Nucleus accumbens (tissue), 56 donors: ENCODE data around the gene C2CD3.

Experiments
- DNase-seq, 56 donors: peaks; one replicate each; lab custom pipeline; 2025; lab: John Stamatoyannopoulos, UW

C2CD3 gene

DNA sequence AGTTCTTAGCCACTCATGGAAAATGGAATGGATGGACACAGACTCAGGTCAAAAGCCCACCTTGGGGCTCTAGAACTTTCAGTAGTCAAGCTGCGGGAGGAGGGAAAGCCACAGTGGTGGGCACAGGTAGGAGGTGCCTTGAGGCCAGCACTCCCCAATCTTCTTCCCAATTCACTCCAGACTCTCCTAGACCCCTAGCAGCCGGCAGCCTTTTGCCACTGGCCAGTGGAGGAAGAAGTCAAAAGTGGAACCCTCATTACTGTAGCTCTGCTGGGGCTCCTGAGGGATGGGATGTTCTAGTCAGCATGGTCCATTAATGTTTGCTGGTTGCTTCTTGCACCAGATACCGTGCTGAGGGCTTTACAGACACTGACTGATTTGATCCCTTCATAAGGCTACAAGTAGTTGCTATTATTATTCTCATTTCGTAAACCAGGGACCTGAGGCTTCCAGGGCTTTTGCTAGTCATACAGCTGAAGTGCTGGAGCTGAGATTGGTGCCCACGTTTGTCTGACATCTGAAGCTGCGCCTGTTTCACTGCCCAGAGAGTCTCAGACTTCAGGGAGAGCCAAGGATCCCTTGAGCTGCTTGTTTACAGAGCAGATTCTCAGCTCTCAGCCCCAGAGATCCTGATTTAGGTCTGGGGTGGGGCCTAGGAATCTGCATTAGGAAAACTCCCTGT, 163.0 kb downstream of the C2CD3 start:
- DNase-seq = no peak

DNA sequence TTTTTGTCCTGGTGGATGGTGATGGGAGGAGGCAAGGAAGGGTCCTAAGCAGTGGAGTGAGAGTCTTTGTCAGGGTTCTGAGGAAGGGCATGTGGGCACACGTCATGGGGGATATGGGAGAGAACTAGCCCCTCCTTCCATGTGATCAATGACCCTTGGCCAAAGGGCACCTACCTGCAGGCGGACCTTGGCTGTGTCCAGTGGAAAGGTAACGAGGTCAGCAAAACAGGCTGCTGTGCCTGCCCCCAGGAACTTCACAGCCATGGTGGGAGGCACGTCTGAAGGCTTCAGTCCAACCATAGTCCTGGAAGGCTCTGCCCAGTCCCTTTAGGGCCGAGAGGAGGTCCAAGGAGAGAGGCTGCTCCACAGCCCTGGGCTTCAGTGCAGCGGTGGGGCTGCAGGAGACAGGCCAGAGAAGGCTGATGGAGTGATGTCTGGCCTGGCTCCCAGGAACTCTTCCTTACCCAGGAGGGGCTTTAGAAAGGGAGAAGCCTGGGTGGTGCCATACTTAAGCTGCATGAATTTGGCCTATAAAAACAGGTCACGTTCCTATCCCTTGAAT, 164.0 kb downstream of the C2CD3 start:
- no peak for DNase-seq

DNA sequence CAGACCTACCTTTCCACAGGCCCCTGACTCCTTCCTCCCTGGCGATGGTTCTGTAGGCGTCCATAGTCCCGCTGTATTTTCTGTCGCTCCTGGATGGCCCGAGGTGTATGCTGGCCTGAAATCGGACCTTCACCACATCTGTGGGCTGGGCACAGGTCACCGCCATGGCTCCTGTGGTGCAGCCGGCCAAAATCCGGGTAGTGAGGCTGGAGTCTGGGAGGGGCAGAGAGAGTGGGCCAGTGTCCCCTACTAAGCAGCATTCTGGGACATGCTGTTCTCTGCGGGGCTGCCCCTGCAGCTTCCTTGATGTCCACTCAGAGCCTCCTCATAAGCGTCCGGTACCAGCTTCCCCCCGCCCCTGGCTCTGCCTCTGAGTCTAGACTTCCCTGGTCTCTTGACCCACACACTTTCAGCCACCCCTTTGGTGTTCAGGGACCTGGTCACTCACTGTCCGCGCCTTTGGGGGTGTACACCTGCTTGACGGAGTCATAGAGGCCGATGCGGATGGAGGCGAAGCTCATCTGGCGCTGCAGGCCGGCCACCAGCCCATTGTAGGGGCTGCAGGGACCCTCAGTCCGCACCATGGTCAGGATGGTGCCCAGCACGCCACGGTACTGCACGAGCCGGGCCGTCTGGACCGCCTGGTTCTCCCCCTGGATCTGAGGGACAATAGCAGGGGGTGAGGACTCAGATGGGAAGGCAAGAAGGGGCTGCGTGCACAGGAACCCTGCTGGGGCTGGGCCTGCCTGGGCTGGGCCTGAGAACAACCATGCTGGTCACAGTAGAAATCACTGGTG, 164.9 kb downstream of the C2CD3 start:
- DNase-seq = no peak

DNA sequence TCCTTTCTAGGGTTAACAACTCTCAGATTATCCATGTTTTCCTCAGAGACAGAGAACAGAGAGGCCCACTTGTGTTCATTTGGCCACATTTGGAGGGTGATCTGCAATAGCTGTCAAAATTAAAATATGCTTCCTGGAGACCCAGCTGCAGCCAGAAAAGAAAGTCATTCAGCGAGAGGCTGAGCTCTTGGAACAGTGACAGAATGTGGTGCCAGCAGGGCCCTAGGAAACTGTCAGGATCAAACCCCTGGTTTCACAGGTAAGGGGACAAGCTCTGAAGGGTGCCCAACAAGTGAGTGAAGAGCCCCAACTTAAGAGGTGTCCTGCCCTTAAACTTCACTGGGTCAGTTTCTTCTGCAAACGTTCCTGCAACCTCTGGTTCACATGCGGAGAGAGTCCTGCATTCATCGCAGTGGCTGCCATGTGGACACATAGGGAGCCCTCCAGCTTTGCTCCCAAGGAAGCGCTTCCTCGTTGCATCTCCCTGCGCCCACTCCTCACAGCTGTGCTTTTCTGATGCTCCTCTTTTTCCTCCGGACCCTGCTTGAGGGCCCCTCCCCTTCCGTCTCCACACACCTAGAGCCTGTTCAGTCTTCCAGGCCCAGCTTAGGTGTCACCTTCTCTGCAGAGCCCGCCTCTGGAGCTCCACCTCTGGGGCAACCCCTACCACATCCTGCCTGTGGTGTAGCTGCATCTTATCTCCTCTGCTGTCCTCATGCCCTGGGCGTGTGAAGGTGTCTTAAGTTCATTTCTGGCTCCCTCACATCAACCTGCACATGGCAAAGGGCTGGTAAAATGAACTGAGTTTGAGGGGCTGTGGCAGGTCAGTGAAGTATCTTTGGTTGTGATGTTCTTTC, 165.8 kb downstream of the C2CD3 start:
- peak in 1 of 56 donors; percentile 17 for DNase-seq

GRCh38 chr11:74004046-74004695, 166.6 kb downstream of the C2CD3 start:
- no peak for DNase-seq

- no peak for DNase-seq
These were observed 168.0 kb downstream of the C2CD3 start for GRCh38 chr11:74002832-74003231.

DNA sequence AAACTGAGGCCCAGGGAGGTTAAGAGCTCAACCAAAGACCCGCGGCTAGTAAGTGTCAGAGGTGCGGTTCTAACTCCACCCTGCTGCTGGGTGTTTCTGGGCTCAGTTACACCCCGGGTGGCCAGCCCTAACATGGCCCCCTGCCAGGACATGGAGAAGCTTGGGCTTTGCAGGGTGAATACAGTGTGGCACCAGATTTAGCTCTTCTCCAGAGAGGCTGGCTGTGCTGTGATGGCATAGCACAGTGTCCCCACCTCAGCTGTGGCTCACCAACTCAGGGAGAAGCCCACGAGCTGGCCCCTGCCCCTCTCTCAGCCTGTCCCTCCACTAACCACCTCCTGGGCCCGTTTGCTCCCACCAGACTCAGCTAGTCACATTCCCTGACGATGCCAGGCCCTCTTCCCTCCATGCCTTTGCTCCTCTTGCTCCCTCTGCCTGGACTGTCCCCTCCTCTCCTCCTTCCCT, 168.9 kb downstream of the C2CD3 start:
- no peak for DNase-seq

DNA sequence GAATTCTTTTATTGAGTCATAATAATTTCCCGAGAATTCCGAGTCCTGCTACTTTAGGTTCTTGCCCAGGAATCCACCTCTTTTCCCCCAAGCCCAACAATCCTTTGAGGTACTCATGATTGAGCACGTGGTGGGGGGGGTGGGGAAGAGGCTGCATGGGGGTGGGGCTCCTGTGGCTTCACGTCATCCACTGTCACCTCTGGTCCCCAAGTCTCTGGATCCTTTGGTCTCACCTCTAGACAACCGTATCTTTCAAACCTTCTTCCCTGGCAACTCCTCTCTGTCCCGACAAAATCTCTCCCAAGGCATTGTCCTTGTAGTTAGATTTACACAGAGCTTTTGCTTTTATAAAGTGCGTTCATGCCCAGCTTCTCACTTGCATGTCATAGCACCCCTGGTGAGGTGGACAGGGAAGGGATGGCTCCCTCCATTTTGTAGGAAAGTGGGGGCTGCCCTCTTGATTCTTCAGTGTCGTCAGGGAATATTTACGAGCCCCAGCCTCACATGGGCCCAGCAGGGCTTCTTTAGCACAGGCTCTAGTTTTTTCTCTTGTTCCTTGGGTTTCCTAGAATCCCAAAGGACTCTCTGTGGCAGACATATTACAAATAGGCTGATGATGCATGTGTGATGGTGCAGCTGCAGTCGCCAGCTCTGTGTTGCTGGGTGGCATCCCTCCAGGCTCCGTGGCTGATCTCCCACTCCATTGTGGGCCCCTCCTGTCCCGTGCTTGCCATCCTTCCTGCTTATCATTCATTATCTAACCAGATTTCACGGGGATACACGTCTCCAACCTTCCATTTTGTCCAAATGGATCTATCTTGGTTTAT, 170.3 kb downstream of the C2CD3 start:
- peak in 6 of 56 donors; percentile 5 to 31 (median 16) for DNase-seq

- DNase-seq = peak in 20 of 56 donors; percentile 10 to 68 (median 30)
These were observed 171.1 kb downstream of the C2CD3 start for GRCh38 chr11:73999581-74000306.

GRCh38 chr11:73998846-73999575, 171.8 kb downstream of the C2CD3 start:
- DNase-seq = no peak

DNA sequence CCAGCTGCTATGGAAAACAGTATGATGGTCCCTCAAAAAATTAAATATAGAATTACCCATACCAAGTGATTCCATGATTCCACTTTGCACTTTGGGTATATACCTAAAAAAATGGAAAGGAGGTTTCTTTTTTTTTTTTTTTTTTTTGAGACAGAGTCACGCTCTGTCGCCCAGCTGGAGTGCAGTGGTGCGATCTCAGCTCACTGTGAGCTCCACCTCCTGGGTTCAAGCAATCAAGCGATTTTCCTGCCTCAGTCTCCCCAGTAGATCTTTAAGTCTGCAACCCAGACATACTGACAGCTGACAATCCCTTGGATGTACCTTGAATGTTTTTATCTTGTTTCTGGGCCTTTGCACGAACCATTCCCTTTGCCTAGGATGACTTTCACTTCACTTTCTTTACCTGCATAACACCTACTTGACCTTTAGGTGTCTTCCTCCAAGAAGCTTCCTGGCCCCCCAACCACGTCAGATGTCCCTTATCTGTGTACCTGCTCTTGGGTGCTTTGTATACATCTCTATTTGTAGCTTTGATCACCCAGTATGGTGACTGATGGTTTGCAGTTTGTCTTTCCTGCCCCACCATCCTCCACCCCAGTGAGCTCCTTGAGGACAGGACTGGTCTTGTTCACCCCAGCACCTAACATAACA, 173.6 kb downstream of the C2CD3 start:
- DNase-seq = no peak

DNA sequence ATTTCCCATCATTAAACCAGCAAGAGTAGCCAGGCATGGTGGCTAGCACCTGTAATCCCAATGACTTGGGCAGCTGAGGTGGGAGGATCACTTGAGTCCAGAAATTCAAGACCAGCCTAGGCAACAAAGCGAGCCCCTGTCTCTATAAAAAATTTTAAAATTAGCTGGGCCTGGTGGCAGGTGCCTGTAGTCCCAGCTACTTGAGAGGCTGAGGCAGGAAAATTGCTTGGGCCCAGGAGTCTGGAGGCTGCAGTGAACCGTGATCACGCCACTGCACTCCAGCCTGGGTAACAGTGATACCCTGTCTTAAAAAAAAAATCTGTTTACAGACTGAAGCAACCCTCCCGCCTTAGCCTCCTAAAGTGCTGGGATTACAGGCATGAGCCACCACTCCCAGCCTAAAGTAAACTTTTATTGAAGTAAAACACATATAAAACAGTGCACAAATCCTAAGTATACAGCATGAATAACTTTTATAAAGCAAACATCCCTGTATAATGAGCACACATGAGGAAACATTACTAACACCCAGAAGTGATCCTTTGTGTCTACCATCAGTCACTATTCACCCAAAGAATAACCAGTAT, 174.5 kb downstream of the C2CD3 start:
- DNase-seq = no peak

- no peak for DNase-seq
These were observed 175.1 kb downstream of the C2CD3 start for GRCh38 chr11:73995731-73996130.

- DNase-seq = no peak
These were observed 175.6 kb downstream of the C2CD3 start for GRCh38 chr11:73995247-73995646.

DNA sequence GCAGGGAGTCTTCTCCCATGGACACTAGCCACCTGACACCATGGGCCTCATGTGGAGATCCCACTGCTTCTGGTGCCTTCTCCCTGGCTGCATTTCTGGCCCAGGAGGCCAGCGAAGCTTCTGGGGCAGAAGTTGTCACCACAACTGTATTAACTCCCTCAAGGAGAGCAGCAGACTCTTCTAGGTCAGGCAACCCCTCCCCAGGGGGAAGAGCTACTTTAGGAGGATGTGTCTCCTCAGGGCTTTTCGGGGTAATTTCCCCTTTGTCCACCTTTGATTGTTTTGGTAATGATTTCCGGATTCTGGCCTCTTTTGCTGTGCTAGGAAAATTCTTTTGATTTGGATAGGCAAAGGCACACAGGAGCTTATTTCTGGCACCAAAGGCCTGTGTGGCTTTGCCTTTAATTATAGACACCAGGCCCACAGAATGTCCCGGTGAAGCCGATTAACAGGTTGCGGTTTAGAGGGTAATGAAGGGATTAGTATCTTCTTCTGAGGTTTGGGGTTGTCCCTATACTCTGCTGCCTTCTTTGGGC, 179.3 kb downstream of the C2CD3 start:
- no peak for DNase-seq

GRCh38 chr11:73990730-73991129, 180.1 kb downstream of the C2CD3 start:
- DNase-seq = no peak

GRCh38 chr11:73989156-73989555, 181.6 kb downstream of the C2CD3 start:
- DNase-seq = no peak
